K562 (cell line): ENCODE measurements around the gene NEURL1. TPM values are rescaled to one million over a fixed set of nuclear protein-coding genes. Genes with fewer than 3 reads are reported as not detected.

ENCODE experiments used
- ATAC-seq: fragments of 200-7000 bp; cut with Tn5 transposase; 3 replicates; pipeline ENCODE4 v1.9.1; 2020; ENCODE audit warnings: moderate library complexity
- BruUV-seq: library from RNA; stranded (reverse); fragments of 400-500 nt; replicated peaks from 2 replicates; lab custom pipeline; 2021; lab: Mats Ljungman, UMichigan
- CTCF ChIA-PET: fragments of 300-600 bp; formaldehyde crosslinking; extraction: SDS; loops from one replicate; lab custom pipeline; 2021; ENCODE audit warnings: low intra/inter-chr PET ratio; lab: Yijun Ruan, JAX
- POLR2A ChIA-PET: fragments of 300-600, 350-650 bp; sonication (Branson Sonifier 250); formaldehyde crosslinking; extraction: SDS; loops from one replicate; lab custom pipeline; 2021; ENCODE audit warnings: antibody characterized with exemption, inconsistent platforms; lab: Yijun Ruan, JAX
- DNase-seq, 4 experiments: peaks; one replicate each; pipeline versions ENCODE4 v3.0.0 to v3.0.0-alpha.2; 2011 to 2018; ENCODE audit warnings: low spot score in 3 of 4, mixed read lengths in 3 of 4; ENCODE audit errors: extremely low read depth in 1 of 4
- FAIRE-seq: peaks from 2 replicates; lab custom pipeline; 2011; peaks lifted over from hg19 to GRCh38; lab: Jason Lieb, UNC
- H2AFZ ChIP-seq: 2 replicates; pipeline ENCODE4 v1.6.0; 2011; ENCODE audit warnings: low read depth, low read length, control low read depth, inconsistent platforms
- H3K27ac ChIP-seq: fragments of 200-600 bp; 3 replicates; pipeline ENCODE4 v1.8.0; 2011; ENCODE audit warnings: low read depth, mild to moderate bottlenecking, control low read depth, inconsistent platforms, low read length, moderate library complexity, mixed read lengths; ENCODE audit errors: extremely low read depth
- H3K27me3 ChIP-seq, 2 experiments: fragments of 300-600 bp in 1 of 2; 2 replicates in 1 of 2; 3 replicates in 1 of 2; pipeline versions ENCODE4 v1.6.0 to v1.8.0; 2011; ENCODE audit warnings: inconsistent platforms in 2 of 2, low read length in 2 of 2, mild to moderate bottlenecking in 1 of 2, mixed read lengths in 1 of 2, moderate library complexity in 1 of 2; ENCODE audit not compliant: control insufficient read depth in 2 of 2, insufficient read depth in 2 of 2
- H3K36me3 ChIP-seq: fragments of 300-600 bp; 3 replicates; pipeline ENCODE4 v1.8.0; 2011; ENCODE audit warnings: mild to moderate bottlenecking, low read length, inconsistent platforms; ENCODE audit not compliant: control insufficient read depth, insufficient read depth
- H3K4me1 ChIP-seq, 2 experiments: fragments of 200-600 bp in 1 of 2; replicated peaks in 1 of 2; 2 replicates in 1 of 2; 3 replicates in 1 of 2; pipeline versions ENCODE4 v1.5.1 to v1.8.0; 2011; ENCODE audit warnings: inconsistent platforms in 2 of 2, low read length in 2 of 2, mild to moderate bottlenecking in 1 of 2, mixed read lengths in 1 of 2, moderate library complexity in 1 of 2; ENCODE audit not compliant: control insufficient read depth in 2 of 2, insufficient read depth in 2 of 2
- H3K4me2 ChIP-seq: 2 replicates; pipeline ENCODE4 v1.6.1; 2011; ENCODE audit warnings: low read length, control low read depth, inconsistent platforms, mixed read lengths; ENCODE audit not compliant: insufficient read depth
- H3K4me3 ChIP-seq: fragments of 200-600 bp; sonication (generic), shearing (Covaris generic); 2 replicates; pipeline ENCODE4 v1.5.1; 2016; ENCODE audit warnings: control low read depth, inconsistent platforms
- H3K79me2 ChIP-seq: fragments of 200-600 bp; 3 replicates; pipeline ENCODE4 v1.8.0; 2011; ENCODE audit warnings: low read length, inconsistent platforms; ENCODE audit not compliant: control insufficient read depth, insufficient read depth
- H3K9ac ChIP-seq, 2 experiments: 2 replicates each; pipeline versions ENCODE4 v1.6.0 to v1.6.1; 2011; ENCODE audit warnings: low read depth in 2 of 2, low read length in 2 of 2, control low read depth in 1 of 2, inconsistent platforms in 1 of 2, mild to moderate bottlenecking in 1 of 2, mixed read lengths in 1 of 2; ENCODE audit not compliant: insufficient read depth in 1 of 2
- H3K9me1 ChIP-seq: one replicate; pipeline ENCODE4 v1.6.0; 2011; ENCODE audit warnings: inconsistent platforms, mild to moderate bottlenecking, low read length, moderate library complexity; ENCODE audit not compliant: control insufficient read depth, insufficient read depth
- H3K9me3 ChIP-seq: replicated peaks from 2 replicates; pipeline ENCODE4 v1.5.1; 2011; ENCODE audit warnings: low read depth, low read length, inconsistent platforms; ENCODE audit not compliant: control insufficient read depth, insufficient read depth
- H4K20me1 ChIP-seq: replicated peaks from 2 replicates; pipeline ENCODE4 v1.6.1; 2011; ENCODE audit warnings: low read length, inconsistent platforms, mixed read lengths; ENCODE audit not compliant: control insufficient read depth, insufficient read depth
- BRD9 ChIP-seq: fragments of 450-650 bp; IDR thresholded peaks from 2 replicates; pipeline ENCODE4 v1.6.1; 2018; ENCODE audit warnings: low read depth; ENCODE audit not compliant: partially characterized antibody
- CTCFL ChIP-seq: IDR thresholded peaks from 2 replicates; pipeline ENCODE4 v1.6.1; 2011; ENCODE audit warnings: borderline replicate concordance, low read depth, mild to moderate bottlenecking, moderate library complexity, low read length; ENCODE audit not compliant: insufficient read depth, poor library complexity, severe bottlenecking
- DMBX1 ChIP-seq: fragments of 250-450 bp; sonication (Bioruptor Pico); IDR thresholded peaks from 2 replicates; pipeline ENCODE4 v1.8.0; 2022; ENCODE audit warnings: inconsistent platforms, mild to moderate bottlenecking, moderate library complexity, borderline replicate concordance
- FOXJ2 ChIP-seq: fragments of 200-800 bp; sonication (Bioruptor generic); IDR thresholded peaks from 2 replicates; pipeline ENCODE4 v1.6.1; 2016; ENCODE audit warnings: missing genetic modification characterization, missing compliant biosample characterization
- HNRNPH1 ChIP-seq: fragments of 200-400 bp; formaldehyde crosslinking; optimal IDR thresholded peaks from 2 replicates; pipeline ENCODE3; 2017; ENCODE audit warnings: low read depth, mild to moderate bottlenecking, low read length, moderate library complexity
- IFI16 ChIP-seq: fragments of 250-450 bp; sonication (Bioruptor Pico); IDR thresholded peaks from 2 replicates; pipeline ENCODE4 v2.1.2; 2022; ENCODE audit warnings: mild to moderate bottlenecking, inconsistent platforms
- MNT ChIP-seq, 2 experiments: fragments of 450-650 bp; conservative IDR thresholded peaks; 2 replicates each; pipeline ENCODE4 v1.6.1; 2017; ENCODE audit warnings: mild to moderate bottlenecking in 2 of 2, moderate library complexity in 2 of 2
- NKRF ChIP-seq: fragments of 450-650 bp; IDR thresholded peaks from 2 replicates; pipeline ENCODE4 v1.6.1; 2016; ENCODE audit warnings: borderline replicate concordance
- POLR2B ChIP-seq: fragments of 450-650 bp; IDR thresholded peaks from 2 replicates; pipeline ENCODE4 v1.6.1; 2018; ENCODE audit warnings: low read depth; ENCODE audit not compliant: partially characterized antibody
- POLR2G ChIP-seq: fragments of 200-400 bp; formaldehyde crosslinking; IDR thresholded peaks from 2 replicates; pipeline ENCODE4 v1.6.1; 2017; ENCODE audit warnings: low read depth, mild to moderate bottlenecking, antibody characterized with exemption, low read length, moderate library complexity
- SIN3A ChIP-seq, 2 experiments: fragments of 150-350 bp in 1 of 2; IDR thresholded peaks; 2 replicates each; pipeline ENCODE4 v1.6.1; 2011 to 2016; ENCODE audit warnings: borderline replicate concordance in 2 of 2, low read depth in 2 of 2, low read length in 2 of 2, mild to moderate bottlenecking in 2 of 2, moderate library complexity in 2 of 2; ENCODE audit not compliant: control insufficient read depth in 1 of 2
- SNAPC5 ChIP-seq: fragments of 250-450 bp; sonication (Bioruptor Pico); IDR thresholded peaks from 2 replicates; pipeline ENCODE4 v1.8.0; 2021; ENCODE audit warnings: moderate library complexity, mild to moderate bottlenecking, inconsistent platforms
- TAF7 ChIP-seq: fragments of 450-650 bp; IDR thresholded peaks from 2 replicates; pipeline ENCODE4 v1.6.1; 2016; ENCODE audit warnings: missing genetic modification characterization, missing compliant biosample characterization
- TCF3 ChIP-seq: sonication (generic); formaldehyde crosslinking; IDR thresholded peaks from 2 replicates; pipeline ENCODE4 v1.4.0; 2020; ENCODE audit warnings: mild to moderate bottlenecking, missing genetic modification reagents
- ZBTB8A ChIP-seq: fragments of 450-650 bp; IDR thresholded peaks from 2 replicates; pipeline ENCODE4 v1.6.1; 2018; ENCODE audit warnings: mild to moderate bottlenecking, moderate library complexity; ENCODE audit not compliant: partially characterized antibody
- ZNF316 ChIP-seq: fragments of 450-650 bp; IDR thresholded peaks from 2 replicates; pipeline ENCODE4 v1.6.1; 2016
- WGBS: fragments of 100-300 bp; shearing (Covaris generic); methylation state at CpG from one replicate; pipeline ENCODE4 v1.1.6; 2016; ENCODE audit warnings: low coverage, mixed read lengths; ENCODE audit not compliant: insufficient coverage; ENCODE audit errors: missing lambda C conversion rate; 5-methylcytosine and 5-hydroxymethylcytosine counted together
- in situ Hi-C: fragments of 300-500 bp; cut with MboI; formaldehyde crosslinking; loops from 4 replicates; pipeline ENCODE4 v1.15.0; 2018; ENCODE audit warnings: inconsistent platforms, mixed read lengths
- intact Hi-C: fragments of 100-400 bp; cut with micrococcal nuclease; formaldehyde crosslinking; loops from 2 replicates; pipeline ENCODE4 v1.14.2; 2022
- polyA plus RNA-seq, 8 experiments: library from polyadenylated mRNA; depleted of rRNA in 4 of 8; stranded (reverse) in 5 of 8; unstranded in 3 of 8; fragments of >200 nt; fragmentation: Nextera tagmentation in 2 of 8; fragmentation: Illumina TruSeq in 1 of 8; extraction: Ambion mirVana in 2 of 8; extraction: Trizol in 1 of 8; gene quantifications; 2 replicates each; pipeline versions ENCODE4 v1.2.1 to v1.2.3, GENCODE V29; 2011 to 2014; ENCODE audit warnings: inconsistent platforms in 1 of 8, missing spikeins in 1 of 8
- total RNA-seq, 7 experiments: library from RNA; depleted of rRNA in 6 of 7; stranded (reverse); fragments of >200 nt in 6 of 7; fragmentation: Illumina TruSeq in 2 of 7; extraction: Trizol in 2 of 7; gene quantifications; 2 replicates each; pipeline versions ENCODE4 v1.2.1 to v1.2.3, GENCODE V29; 2011 to 2021; ENCODE audit warnings: low replicate concordance in 1 of 7

Gene NEURL1
- total and polyA plus RNA-seq, 9 of the 15 experiments (the other 6 are each of a cell fraction or from before 2014, with no cell fraction given) = 0.01 to 0.45 (median 0.16) TPM; not detected in 5

GRCh38 chr10:103535595-103535994, 42.1 kb downstream of the NEURL1 start:
- Histone ChIP-seq H3K4me1 (no peaks in the 10 kb centered on the region; a peak in 1 of 5 replicates), H3K9ac (no peak overlapping the region), H3K79me2 (no peaks in the 10 kb centered on the region), H3K4me3 (no peak overlapping the region), H3K4me2 (no peak overlapping the region), H2AFZ (no peak overlapping the region), H3K9me3 (peaks cover 3% of the 10 kb centered on the region; the same call in 1 of the 2 replicates), H3K36me3 (no peaks in the 10 kb centered on the region), H3K27me3 (peaks cover 0 to 15% of the 10 kb centered on the region in 2 experiments; a peak in 2 of 5 replicates), H3K9me1 (no peaks in the 10 kb centered on the region), H4K20me1 (no peaks in the 10 kb centered on the region), H3K27ac (no peak overlapping the region)
- in situ Hi-C loops = no loop called here
- intact Hi-C loops = no loop called here
- POLR2A ChIA-PET = interaction anchor here (0.6 kb wide), 2 partner anchors 12 to 50 kb away, joined by 3 read pairs; no protein-coding TSS in a partner anchor
- DNase-seq (no peak), ATAC-seq (no peak), FAIRE-seq (no peak)
- CTCF ChIA-PET = no interaction called here
- WGBS = 0% methylated on average over 2 of the region's 2 CpGs
- no TSS peak for BruUV-seq
- TF ChIP-seq IFI16 (CRISPR knock-in tag) = no peak
- TF ChIP-seq DMBX1 (CRISPR knock-in tag) = no peak
- TF ChIP-seq BRD9 = no peak
- TF ChIP-seq NKRF = no peak
- no peak for TF ChIP-seq ZNF316
- TF ChIP-seq TAF7 (tag) = no peak
- no peak for TF ChIP-seq ZBTB8A
- TF ChIP-seq POLR2B = no peak
- no peak for TF ChIP-seq MNT (conservative IDR thresholded peaks at IDR 0.05)
- TF ChIP-seq SIN3A (IDR thresholded peaks at IDR 0.05; ENCODE audit: borderline replicate concordance in 2 of 2, control insufficient read depth in 1 of 2, low read depth in 2 of 2, low read length in 2 of 2) = no peak
- TF ChIP-seq SNAPC5 (CRISPR knock-in tag) = no peak
- TF ChIP-seq POLR2G = no peak
- TF ChIP-seq TCF3 (CRISPR knock-in tag) = no peak
- TF ChIP-seq FOXJ2 (tag) = no peak
- TF ChIP-seq CTCFL = no peak
- no peak for TF ChIP-seq HNRNPH1
